NB4 (cell line): ENCODE measurements around the gene SLC25A15.

Experiments
- CTCF ChIP-seq: IDR thresholded peaks from one replicate; pipeline ENCODE4 v1.5.1; 2012; ENCODE audit warnings: low read depth, low read length
- MAX ChIP-seq: IDR thresholded peaks from 2 replicates; pipeline ENCODE4 v1.6.1; 2011; ENCODE audit warnings: low read depth, low read length

GRCh38 chr13:40758811-40759210, 30.6 kb upstream of the SLC25A15 start:
- TF ChIP-seq CTCF: no peak
- no peak for TF ChIP-seq MAX
